ENCODE results near the gene GLRX3.
"Not testable (repeated sequence)": the region's sequence is repeated elsewhere in the genome, so short reads cannot be mapped to it uniquely, and the experiment has no call there.

Gene GLRX3

DNA sequence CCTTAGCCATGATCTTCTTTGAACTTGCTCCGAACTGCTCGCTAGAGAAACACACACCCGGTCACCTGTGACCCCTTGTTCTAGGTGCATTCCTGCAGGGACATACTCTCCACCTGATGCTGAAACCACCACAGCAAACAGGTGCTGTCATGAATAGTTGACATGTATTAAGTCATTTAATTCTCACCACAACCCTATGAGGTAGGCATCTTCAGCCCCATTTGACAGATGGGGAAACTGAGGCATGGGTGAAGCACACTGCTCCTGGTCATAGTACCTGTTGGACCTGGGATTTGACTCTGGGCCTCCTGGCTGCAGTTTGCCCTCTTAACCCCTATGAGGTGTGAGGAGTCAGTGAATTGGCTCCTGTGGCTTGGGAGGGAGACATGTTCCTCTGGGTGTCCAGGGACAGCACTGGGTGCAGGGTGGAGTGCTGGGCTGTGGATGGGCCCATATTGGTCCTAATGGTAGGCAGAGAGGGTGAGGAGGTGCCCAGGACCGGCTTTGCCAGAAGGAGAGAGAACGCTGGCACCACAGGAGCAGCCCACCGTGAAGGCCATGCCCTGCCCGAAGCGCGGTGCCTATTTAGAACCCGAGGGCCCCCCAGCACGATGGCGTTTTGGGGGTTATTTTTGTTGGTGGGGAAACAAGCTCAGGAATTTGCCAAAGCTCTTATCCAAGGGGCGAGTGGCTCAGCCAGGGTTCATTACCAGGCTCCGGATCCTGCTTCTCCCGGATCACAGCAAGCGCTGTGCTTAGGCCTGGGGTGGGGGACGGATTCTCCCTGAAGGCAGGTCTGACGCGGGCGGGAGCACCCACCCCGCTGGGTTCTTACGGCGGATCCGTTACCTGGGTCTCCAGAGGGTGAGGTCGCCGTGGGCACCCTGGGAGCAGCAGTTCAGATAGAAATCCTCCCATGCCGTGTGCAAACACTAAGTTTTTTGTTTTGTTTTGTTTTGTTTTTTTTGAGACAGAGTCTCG is 52.3 kb downstream of the GLRX3 start:
- DNase-seq (ENCODE audit: low read depth in 4 of 4, low spot score in 1 of 4): no peak

GRCh38 chr10:130189608-130190054 is 53.4 kb downstream of the GLRX3 start:
- DNase-seq (ENCODE audit: low read depth in 4 of 4, low spot score in 1 of 4): no peak

- DNase-seq (ENCODE audit: low read depth in 4 of 4, low spot score in 1 of 4): peak; percentile 65 to 92 (median 80)
Measured at GRCh38 chr10:130190055-130190736, 54.0 kb downstream of the GLRX3 start.

DNA sequence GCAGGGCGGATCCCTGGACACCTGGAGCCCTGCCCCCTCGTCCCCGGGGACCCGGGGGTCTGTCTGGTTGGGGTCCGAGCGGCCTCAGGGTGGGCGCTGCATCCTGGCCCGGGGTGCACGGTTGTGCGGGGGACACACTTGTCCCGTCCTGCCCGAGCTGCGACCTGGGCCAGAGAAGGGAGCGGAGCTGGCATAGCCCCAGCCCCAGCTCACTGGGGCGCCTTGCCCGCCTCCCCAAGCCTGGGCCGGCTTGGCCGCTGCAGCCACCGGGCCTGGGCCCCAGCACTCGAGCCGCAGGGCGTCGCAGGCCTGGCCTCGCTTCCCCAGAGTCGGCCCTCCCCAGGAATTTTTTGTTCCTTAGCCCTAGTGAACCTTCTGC is 54.5 kb downstream of the GLRX3 start:
- DNase-seq (ENCODE audit: low read depth in 4 of 4, low spot score in 1 of 4): no peak

- no peak for DNase-seq (ENCODE audit: low read depth in 4 of 4, low spot score in 1 of 4)
Measured at GRCh38 chr10:130191380-130191779, 55.2 kb downstream of the GLRX3 start.

GRCh38 chr10:130192276-130192848 is 56.2 kb downstream of the GLRX3 start:
- no peak for DNase-seq (ENCODE audit: low read depth in 4 of 4, low spot score in 1 of 4)

DNA sequence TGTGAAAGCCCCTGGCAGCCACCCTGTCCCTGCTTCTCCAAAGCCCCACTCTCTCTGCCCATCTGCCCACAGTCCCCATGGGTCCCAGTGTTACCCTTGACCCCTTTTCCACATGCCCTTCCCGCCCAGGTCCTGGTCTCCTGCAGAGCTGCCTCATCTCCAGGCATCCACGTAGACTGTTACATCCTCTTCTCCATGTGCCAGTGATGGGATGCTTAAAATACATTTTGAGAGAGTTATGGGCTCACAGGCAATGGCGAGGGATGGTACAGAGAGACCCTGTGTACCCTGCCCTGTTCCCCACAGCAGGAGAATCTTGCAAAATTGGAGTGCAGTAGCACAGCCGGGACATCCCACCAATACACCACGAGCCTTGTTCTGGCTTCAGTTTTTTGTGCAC is 56.8 kb downstream of the GLRX3 start:
- no peak for DNase-seq (ENCODE audit: low read depth in 4 of 4, low spot score in 1 of 4)

DNA sequence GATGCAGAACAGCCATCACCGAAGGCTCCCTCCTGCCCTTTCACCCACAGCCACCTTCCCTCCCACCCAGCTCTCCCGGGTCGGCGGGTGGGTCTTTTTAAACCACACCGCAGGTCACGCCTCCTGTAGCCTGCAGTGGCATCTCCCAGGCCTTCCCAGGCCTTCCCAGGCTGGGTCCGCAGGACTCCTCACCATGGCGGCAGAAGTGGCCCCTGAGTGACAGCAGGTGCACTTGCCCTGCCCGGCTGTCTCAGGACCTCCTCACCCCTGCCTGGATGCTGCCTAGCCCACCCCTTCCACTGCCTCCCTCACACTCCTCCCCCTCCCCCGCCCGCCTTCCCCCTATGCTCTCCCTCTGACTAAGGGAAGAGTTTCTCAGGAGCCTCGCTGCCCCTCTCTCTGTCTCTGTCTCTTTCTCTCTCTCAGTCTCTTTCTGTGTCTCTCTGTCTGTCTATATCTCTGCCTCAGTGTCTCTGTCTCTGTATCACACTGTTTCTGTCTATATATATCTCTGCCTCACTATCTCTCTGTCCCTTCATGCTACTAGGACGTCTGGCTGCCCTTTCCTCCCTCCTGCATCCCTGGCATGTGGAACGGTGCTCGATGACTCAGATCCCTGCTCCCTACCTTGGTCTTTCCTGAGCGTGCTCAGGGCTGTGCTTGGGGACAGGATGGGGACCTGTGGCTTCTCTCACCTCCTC is 57.5 kb downstream of the GLRX3 start:
- DNase-seq (ENCODE audit: low read depth in 4 of 4, low spot score in 1 of 4): no peak

GRCh38 chr10:130194194-130194990 is 58.2 kb downstream of the GLRX3 start:
- no peak for DNase-seq (ENCODE audit: low read depth in 4 of 4, low spot score in 1 of 4)

GRCh38 chr10:130194991-130195645 is 58.9 kb downstream of the GLRX3 start:
- no peak for DNase-seq (ENCODE audit: low read depth in 4 of 4, low spot score in 1 of 4)

GRCh38 chr10:130195746-130196294 is 59.6 kb downstream of the GLRX3 start:
- DNase-seq (ENCODE audit: low read depth in 4 of 4, low spot score in 1 of 4): no peak

- no peak for DNase-seq (ENCODE audit: low read depth in 4 of 4, low spot score in 1 of 4)
Measured at GRCh38 chr10:130196511-130197487, 60.6 kb downstream of the GLRX3 start.

DNA sequence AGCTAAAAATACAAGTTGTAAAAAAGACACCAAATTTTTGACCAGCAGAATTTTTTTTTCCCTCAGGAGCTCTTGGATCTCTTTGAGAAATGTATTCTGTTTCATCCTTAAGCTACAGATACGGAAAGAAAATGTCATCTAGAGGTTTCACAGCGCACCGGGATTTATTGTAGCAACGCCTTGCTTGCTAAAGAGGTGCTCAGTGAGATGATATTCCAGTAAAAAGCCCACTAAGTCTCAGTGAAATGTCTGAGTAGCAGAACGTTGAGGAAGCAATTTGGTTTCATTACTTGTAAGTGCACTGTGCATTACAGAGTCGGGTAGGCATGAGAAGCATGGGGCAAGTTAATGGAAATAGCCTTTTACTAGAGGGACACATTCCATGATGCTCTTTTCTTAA is 62.5 kb downstream of the GLRX3 start:
- DNase-seq (ENCODE audit: low read depth in 4 of 4, low spot score in 1 of 4): no peak

DNA sequence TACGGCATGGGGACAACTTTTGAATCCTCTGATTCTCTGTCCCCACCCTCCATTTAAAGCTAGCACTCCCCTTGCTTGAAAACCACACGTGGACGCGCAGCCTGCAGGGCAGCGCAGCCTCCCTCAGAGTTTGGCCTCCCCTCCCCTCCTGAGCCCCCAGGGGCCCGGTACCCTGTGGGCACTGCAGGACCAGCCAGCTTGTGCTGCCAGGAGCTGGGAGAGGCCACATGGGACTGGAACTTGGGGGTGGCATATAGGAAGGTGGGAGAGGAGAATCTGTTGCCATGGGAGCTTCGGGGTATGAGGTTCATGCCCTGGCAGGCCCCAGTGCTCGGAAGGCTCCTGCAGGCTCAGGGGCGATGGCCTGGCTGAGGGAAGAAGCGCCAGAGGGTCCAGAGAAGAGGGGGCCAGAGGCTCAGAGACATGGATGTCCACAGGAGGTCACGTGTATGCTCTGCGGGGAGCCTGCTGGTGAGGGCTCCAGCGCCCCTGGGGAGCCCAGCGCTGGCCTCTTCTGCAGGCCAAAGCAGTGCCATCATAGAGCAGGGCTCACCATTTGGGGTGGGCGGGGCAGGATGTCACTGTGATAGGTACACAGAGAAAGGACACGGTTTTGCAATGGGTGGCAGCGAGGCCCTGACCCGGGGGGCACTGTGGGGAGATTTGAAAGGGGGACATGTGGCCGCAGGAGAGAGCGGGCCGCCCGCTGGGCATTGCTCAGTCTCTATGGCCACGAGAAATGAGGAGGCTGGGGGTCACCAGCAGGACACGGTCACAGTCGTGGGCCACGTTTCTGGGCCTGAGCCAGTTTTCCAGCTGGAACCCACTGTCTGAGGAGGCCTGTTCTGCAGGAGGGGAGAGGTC is 64.2 kb downstream of the GLRX3 start:
- no peak for DNase-seq (ENCODE audit: low read depth in 4 of 4, low spot score in 1 of 4)

DNA sequence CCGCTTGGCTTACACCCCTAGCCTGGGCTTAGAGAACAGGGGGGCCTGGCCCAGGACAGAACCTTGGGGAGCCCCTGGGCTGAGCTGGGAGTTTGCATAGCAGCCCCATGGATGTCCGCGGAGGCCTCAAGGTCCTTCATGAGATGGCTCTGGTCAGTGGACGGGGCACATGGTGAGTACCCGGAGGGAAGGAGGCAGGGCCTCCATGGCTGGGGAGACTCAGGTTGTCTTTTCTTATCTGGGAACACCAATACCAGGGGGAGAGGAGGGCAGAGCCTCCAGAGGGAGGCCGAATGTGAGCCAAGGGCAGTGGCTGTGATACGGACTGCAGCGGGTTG is 64.8 kb downstream of the GLRX3 start:
- DNase-seq (ENCODE audit: low read depth in 4 of 4, low spot score in 1 of 4): no peak

- DNase-seq (ENCODE audit: low read depth in 4 of 4, low spot score in 1 of 4): not testable (repeated sequence)
Measured at GRCh38 chr10:130202150-130202549, 66.0 kb downstream of the GLRX3 start.

- DNase-seq (ENCODE audit: low read depth in 4 of 4, low spot score in 1 of 4): no peak
Measured at GRCh38 chr10:130202984-130203621, 66.9 kb downstream of the GLRX3 start.
